NB4 (cell line): ENCODE measurements around the gene TRMT11.
A peak's percentile ranks its signal among the peaks of the same experiment; 100 is the strongest.

ENCODE experiments used
- DNase-seq: peaks from one replicate; pipeline ENCODE4 v3.0.0; 2010; ENCODE audit warnings: low read depth
- H3K4me3 ChIP-seq: one replicate; pipeline ENCODE4 v1.5.1; 2011; ENCODE audit warnings: mild to moderate bottlenecking, low read depth, low read length, moderate library complexity
- MYC ChIP-seq: IDR thresholded peaks from 2 replicates; pipeline ENCODE4 v1.6.1; 2011; ENCODE audit warnings: low read depth, low read length
- POLR2A ChIP-seq: IDR thresholded peaks from 2 replicates; pipeline ENCODE4 v1.6.1; 2011; ENCODE audit warnings: mild to moderate bottlenecking; ENCODE audit not compliant: insufficient read length; ENCODE audit errors: extremely low read depth
- TF ChIP-seq, protein P1 (sequence below): IDR thresholded peaks from one replicate; pipeline ENCODE4 v1.5.1; 2012; ENCODE audit warnings: low read depth, low read length
- TF ChIP-seq, protein P2 (sequence below): IDR thresholded peaks from 2 replicates; pipeline ENCODE4 v1.6.1; 2011; ENCODE audit warnings: low read depth, low read length

The TRMT11 gene

DNA sequence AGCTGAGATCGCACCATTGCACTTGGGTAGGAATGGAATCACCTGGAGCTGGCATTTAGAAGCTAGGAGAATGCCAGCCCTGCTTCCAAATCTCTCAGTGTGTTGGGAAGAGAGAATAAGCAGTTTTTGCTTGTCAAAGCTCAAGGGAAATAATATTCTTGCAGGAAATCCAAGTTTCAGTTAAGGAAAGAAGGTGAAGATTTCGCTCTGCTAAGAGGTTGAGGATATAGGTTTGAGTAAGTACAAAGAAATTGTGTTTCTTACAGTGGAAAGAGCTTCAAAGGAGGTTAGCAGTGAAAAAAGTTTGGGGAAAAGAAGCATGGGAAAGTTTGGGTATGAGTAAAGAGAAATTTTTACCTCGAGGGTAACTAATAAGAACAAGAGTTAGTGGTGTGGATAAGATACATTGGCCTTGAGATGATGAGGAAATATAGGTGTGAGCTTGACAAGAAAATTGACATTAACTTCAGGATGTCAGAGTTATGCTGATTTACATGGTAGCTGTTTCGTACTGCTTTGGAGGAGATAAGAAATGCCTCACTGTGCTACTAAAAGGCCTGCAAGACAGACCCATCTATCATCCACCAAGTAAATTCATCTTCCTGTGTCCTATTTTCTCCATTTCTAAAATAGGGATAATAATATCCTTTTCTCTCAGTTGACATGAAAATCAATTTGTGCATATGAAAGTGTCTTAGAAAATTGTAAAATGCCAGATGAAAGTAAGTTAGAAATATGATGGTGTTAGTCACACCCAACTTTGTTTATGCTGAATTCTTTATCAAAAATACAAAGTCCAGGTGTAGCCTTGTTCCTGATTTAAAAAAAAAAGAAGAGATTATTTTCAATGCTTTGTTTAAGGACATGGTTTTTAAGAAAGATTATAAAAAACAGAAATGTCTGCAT lies 42.6 kb upstream of the TRMT11 start:
- H3K4me3 ChIP-seq = peak overlapping the region; percentile 6
- TF ChIP-seq MYC (no peak), POLR2A (no peak)
- TF ChIP-seq, protein P1, sequence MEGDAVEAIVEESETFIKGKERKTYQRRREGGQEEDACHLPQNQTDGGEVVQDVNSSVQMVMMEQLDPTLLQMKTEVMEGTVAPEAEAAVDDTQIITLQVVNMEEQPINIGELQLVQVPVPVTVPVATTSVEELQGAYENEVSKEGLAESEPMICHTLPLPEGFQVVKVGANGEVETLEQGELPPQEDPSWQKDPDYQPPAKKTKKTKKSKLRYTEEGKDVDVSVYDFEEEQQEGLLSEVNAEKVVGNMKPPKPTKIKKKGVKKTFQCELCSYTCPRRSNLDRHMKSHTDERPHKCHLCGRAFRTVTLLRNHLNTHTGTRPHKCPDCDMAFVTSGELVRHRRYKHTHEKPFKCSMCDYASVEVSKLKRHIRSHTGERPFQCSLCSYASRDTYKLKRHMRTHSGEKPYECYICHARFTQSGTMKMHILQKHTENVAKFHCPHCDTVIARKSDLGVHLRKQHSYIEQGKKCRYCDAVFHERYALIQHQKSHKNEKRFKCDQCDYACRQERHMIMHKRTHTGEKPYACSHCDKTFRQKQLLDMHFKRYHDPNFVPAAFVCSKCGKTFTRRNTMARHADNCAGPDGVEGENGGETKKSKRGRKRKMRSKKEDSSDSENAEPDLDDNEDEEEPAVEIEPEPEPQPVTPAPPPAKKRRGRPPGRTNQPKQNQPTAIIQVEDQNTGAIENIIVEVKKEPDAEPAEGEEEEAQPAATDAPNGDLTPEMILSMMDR = no peak
- TF ChIP-seq, protein P2, sequence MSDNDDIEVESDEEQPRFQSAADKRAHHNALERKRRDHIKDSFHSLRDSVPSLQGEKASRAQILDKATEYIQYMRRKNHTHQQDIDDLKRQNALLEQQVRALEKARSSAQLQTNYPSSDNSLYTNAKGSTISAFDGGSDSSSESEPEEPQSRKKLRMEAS = no peak
- DNase-seq = no peak

DNA sequence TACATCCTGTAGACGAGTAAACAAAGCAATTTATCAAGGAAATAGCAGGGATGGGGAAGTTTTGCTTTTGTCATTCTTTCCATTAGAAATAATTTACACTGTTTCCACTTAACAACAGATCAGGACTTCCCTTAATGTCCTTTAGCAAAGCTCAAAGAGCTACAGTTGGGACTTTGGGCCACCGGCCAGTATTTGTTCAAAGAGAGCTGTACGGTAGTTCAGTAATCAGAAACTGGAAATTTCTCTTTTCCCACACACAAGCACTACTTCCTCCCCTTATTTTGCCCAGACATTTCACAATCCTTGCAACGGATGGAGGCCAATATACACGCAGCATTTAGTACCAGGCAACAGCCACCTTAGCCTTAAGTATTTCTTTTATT lies 41.9 kb upstream of the TRMT11 start:
- TF ChIP-seq MYC (peak; percentile 31; the same call in 1 of the 2 replicates), POLR2A (no peak)
- TF ChIP-seq, protein P2 = no peak
- TF ChIP-seq, protein P1 = no peak
- peak overlapping the region; percentile 6 for H3K4me3 ChIP-seq
- DNase-seq = peak; percentile 86

GRCh38 chr6:125944896-125945295 lies 41.4 kb upstream of the TRMT11 start:
- no peak for DNase-seq
- TF ChIP-seq POLR2A (no peak), MYC (no peak)
- TF ChIP-seq, protein P2 = no peak
- TF ChIP-seq, protein P1 = no peak
- no peak overlapping the region for H3K4me3 ChIP-seq

GRCh38 chr6:125945378-125946141 lies 40.8 kb upstream of the TRMT11 start:
- DNase-seq = peak; percentile 48
- no peak overlapping the region for H3K4me3 ChIP-seq
- TF ChIP-seq, protein P1 = no peak
- no peak for TF ChIP-seq POLR2A
- TF ChIP-seq MYC = no peak
- TF ChIP-seq, protein P2 = no peak

DNA sequence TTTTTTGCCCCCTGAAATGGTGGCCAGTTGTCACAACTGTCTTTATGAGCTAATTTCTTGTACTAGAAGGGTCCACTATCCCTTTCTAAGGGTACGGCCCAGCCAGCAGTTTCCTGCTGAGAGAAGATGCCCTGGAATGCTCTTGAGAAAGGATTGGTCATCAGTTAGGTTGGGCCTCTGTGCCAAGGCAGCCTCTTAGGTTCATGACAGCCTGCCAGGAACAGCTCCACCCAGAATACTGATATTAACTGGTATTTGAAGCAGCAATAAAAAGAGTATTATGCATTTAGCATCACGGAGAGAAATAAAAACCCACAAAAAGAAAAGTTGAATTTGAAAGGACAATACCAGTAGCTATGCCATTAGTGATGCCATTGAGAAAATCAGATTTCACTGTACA lies 38.7 kb upstream of the TRMT11 start:
- TF ChIP-seq, protein P1 = no peak
- TF ChIP-seq, protein P2 = no peak
- TF ChIP-seq MYC = no peak
- no peak for DNase-seq
- H3K4me3 ChIP-seq = no peak overlapping the region
